GM23338 (cell line): ENCODE data around the gene RAD51B. TPM values are rescaled to one million over a fixed set of nuclear protein-coding genes. Genes with fewer than 3 reads are reported as not detected.

ENCODE experiments used
- ATAC-seq: fragments of 200-7000 bp; cut with Tn5 transposase; 3 replicates; pipeline ENCODE4 v1.9.1; 2020
- DNase-seq: peaks from one replicate; pipeline ENCODE4 v3.0.0-alpha.2; 2015; ENCODE audit warnings: low spot score
- H2AFZ ChIP-seq: fragments of 200-600 bp; sonication (generic); 2 replicates; pipeline ENCODE4 v1.8.0; 2016; ENCODE audit warnings: antibody characterized with exemption, mild to moderate bottlenecking, moderate library complexity
- H3F3A ChIP-seq: fragments of 200-600 bp; sonication (generic); replicated peaks from 2 replicates; pipeline ENCODE4 v1.8.0; 2017; ENCODE audit warnings: antibody characterized with exemption, mixed run types, low read depth
- H3K27ac ChIP-seq: fragments of 200-600 bp; sonication (generic); 2 replicates; pipeline ENCODE4 v1.6.1; 2016; ENCODE audit warnings: low read depth
- H3K27me3 ChIP-seq: fragments of 200-600 bp; sonication (generic); 2 replicates; pipeline ENCODE4 v1.8.0; 2016; ENCODE audit warnings: mild to moderate bottlenecking, mixed run types, moderate library complexity; ENCODE audit not compliant: insufficient read depth
- H3K36me3 ChIP-seq: fragments of 200-600 bp; sonication (generic); 2 replicates; pipeline ENCODE4 v1.8.0; 2016; ENCODE audit warnings: mild to moderate bottlenecking; ENCODE audit not compliant: insufficient read depth
- H3K4me1 ChIP-seq: fragments of 200-600 bp; sonication (generic); 2 replicates; pipeline ENCODE4 v1.8.0; 2016; ENCODE audit warnings: mild to moderate bottlenecking, moderate library complexity; ENCODE audit not compliant: insufficient read depth
- H3K4me2 ChIP-seq: fragments of 200-600 bp; sonication (generic); 2 replicates; pipeline ENCODE4 v1.7.1; 2017; ENCODE audit warnings: mixed run types
- H3K4me3 ChIP-seq: fragments of 200-600 bp; sonication (generic); 2 replicates; pipeline ENCODE4 v1.6.1; 2016; ENCODE audit warnings: mixed run types
- H3K79me2 ChIP-seq: fragments of 200-600 bp; sonication (generic); replicated peaks from 2 replicates; pipeline ENCODE4 v1.8.0; 2017; ENCODE audit warnings: mild to moderate bottlenecking; ENCODE audit not compliant: insufficient read depth
- H3K9me2 ChIP-seq: fragments of 200-600 bp; sonication (generic); 2 replicates; pipeline ENCODE4 v1.8.0; 2017; ENCODE audit not compliant: insufficient read depth
- H4K20me1 ChIP-seq: fragments of 200-600 bp; sonication (generic); replicated peaks from 2 replicates; pipeline ENCODE4 v1.8.0; 2017; ENCODE audit warnings: mild to moderate bottlenecking; ENCODE audit not compliant: insufficient read depth
- H3K27ac Mint-ChIP-seq: 2 replicates; pipeline ENCODE4 v1.8.0; 2020; ENCODE audit warnings: inconsistent platforms, mild to moderate bottlenecking, moderate library complexity, mixed read lengths
- H3K27me3 Mint-ChIP-seq: 3 replicates; pipeline ENCODE4 v1.8.0; 2022; ENCODE audit warnings: low read depth, mild to moderate bottlenecking, moderate library complexity, mixed read lengths, inconsistent platforms; ENCODE audit not compliant: insufficient read depth, poor library complexity
- H3K36me3 Mint-ChIP-seq: 3 replicates; pipeline ENCODE4 v1.8.0; 2021; ENCODE audit warnings: low read depth, mild to moderate bottlenecking, inconsistent platforms, moderate library complexity, mixed read lengths
- H3K4me1 Mint-ChIP-seq: 3 replicates; pipeline ENCODE4 v1.8.0; 2020; ENCODE audit warnings: mild to moderate bottlenecking, inconsistent platforms, mixed read lengths
- H3K4me3 Mint-ChIP-seq: 3 replicates; pipeline ENCODE4 v1.8.0; 2021; ENCODE audit warnings: moderate library complexity, mild to moderate bottlenecking, inconsistent platforms, mixed read lengths
- H3K9me3 Mint-ChIP-seq: 3 replicates; pipeline ENCODE4 v1.8.0; 2020; ENCODE audit warnings: moderate library complexity, mild to moderate bottlenecking, inconsistent platforms, mixed read lengths
- CREB1 ChIP-seq: fragments of 250-450 bp; sonication (Bioruptor Pico); IDR thresholded peaks from 2 replicates; pipeline ENCODE4 v1.5.0; 2020; ENCODE audit warnings: low read depth, mild to moderate bottlenecking, moderate library complexity
- CTCF ChIP-seq, 2 experiments: fragments of 200-600 bp in 1 of 2; sonication (generic) in 1 of 2; conservative IDR thresholded peaks; 2 replicates each; pipeline versions ENCODE4 v1.5.1 to v1.6.1; 2016 to 2017; ENCODE audit warnings: antibody characterized with exemption in 2 of 2, low read depth in 2 of 2, mild to moderate bottlenecking in 2 of 2, moderate library complexity in 1 of 2
- ETS1 ChIP-seq: IDR thresholded peaks from 2 replicates; pipeline ENCODE4 v1.6.1; 2016; ENCODE audit warnings: antibody characterized with exemption
- EZH2 ChIP-seq: fragments of 200-600 bp; sonication (generic); IDR thresholded peaks from one replicate; pipeline ENCODE4 v1.8.0; 2017; ENCODE audit warnings: antibody characterized with exemption, mild to moderate bottlenecking, low read depth; ENCODE audit not compliant: unreplicated experiment
- EZH2phosphoT487 ChIP-seq: fragments of 200-600 bp; sonication (generic); IDR thresholded peaks from one replicate; pipeline ENCODE4 v1.8.1; 2018; ENCODE audit warnings: antibody characterized with exemption; ENCODE audit not compliant: unreplicated experiment
- JUNB ChIP-seq: IDR thresholded peaks from one replicate; pipeline ENCODE4 v1.6.1; 2016; ENCODE audit warnings: antibody characterized with exemption; ENCODE audit not compliant: unreplicated experiment
- NANOG ChIP-seq: IDR thresholded peaks from 2 replicates; pipeline ENCODE4 v1.6.1; 2016; ENCODE audit warnings: antibody characterized with exemption, borderline replicate concordance
- POLR2AphosphoS5 ChIP-seq: IDR thresholded peaks from 2 replicates; pipeline ENCODE4 v1.6.1; 2016; ENCODE audit warnings: antibody characterized with exemption, low read depth
- REST ChIP-seq: IDR thresholded peaks from one replicate; pipeline ENCODE4 v1.6.1; 2018; ENCODE audit warnings: antibody characterized with exemption; ENCODE audit not compliant: unreplicated experiment
- STAT1 ChIP-seq: IDR thresholded peaks from one replicate; pipeline ENCODE4 v1.6.1; 2016; ENCODE audit warnings: antibody characterized with exemption; ENCODE audit not compliant: unreplicated experiment
- ZNF114 ChIP-seq: fragments of 250-450 bp; sonication (Bioruptor Pico); IDR thresholded peaks from 2 replicates; pipeline ENCODE4 v1.5.0; 2020; ENCODE audit warnings: mild to moderate bottlenecking, moderate library complexity
- ZNF331 ChIP-seq: fragments of 250-450 bp; sonication (Bioruptor Pico); IDR thresholded peaks from 2 replicates; pipeline ENCODE4 v1.5.0; 2020; ENCODE audit warnings: low read depth, mild to moderate bottlenecking, moderate library complexity
- ZNF462 ChIP-seq: fragments of 250-450 bp; sonication (Bioruptor Pico); IDR thresholded peaks from 2 replicates; pipeline ENCODE4 v1.5.0; 2020; ENCODE audit warnings: mild to moderate bottlenecking, moderate library complexity
- polyA plus RNA-seq: library from polyadenylated mRNA; unstranded; fragments of >200 nt; fragmentation: Nextera tagmentation; extraction: Ambion mirVana; gene quantifications from 2 replicates; pipeline ENCODE4 v1.2.1, GENCODE V29; 2016
- total RNA-seq: library from RNA; depleted of rRNA; stranded (reverse); fragments of >200 nt; shearing (Covaris generic); gene quantifications from 2 replicates; pipeline ENCODE4 v1.2.3, GENCODE V29; 2014

The RAD51B gene
- total and polyA plus RNA-seq, 2 experiments from 2014 or later = 15.7 to 29.1 TPM

- peak; percentile 30; the same call in 2 of the 3 replicates for ATAC-seq
- H3F3A ChIP-seq = no peaks in the 10 kb centered on the region
- no peak overlapping the region for H3K4me3 ChIP-seq
- no peaks in the 10 kb centered on the region for H3K4me1 ChIP-seq
- Mint-ChIP-seq H3K4me3 (no peak overlapping the region), H3K27ac (no peak overlapping the region), H3K27me3 (peaks cover 8% of the 10 kb centered on the region), H3K36me3 (peaks cover 7% of the 10 kb centered on the region; the same call in 1 of the 3 replicates), H3K4me1 (peaks cover 8% of the 10 kb centered on the region), H3K9me3 (peaks cover 12% of the 10 kb centered on the region)
- H3K79me2 ChIP-seq = no peaks in the 10 kb centered on the region
- H3K4me2 ChIP-seq = no peak overlapping the region
- no peak overlapping the region for H3K27ac ChIP-seq
- no peaks in the 10 kb centered on the region; the same call in none of the 2 replicates for H3K9me2 ChIP-seq
- H4K20me1 ChIP-seq = no peaks in the 10 kb centered on the region
- no peak for DNase-seq
- TF ChIP-seq CREB1 (CRISPR knock-in tag) = no peak
- TF ChIP-seq CTCF (conservative IDR thresholded peaks at IDR 0.05; ENCODE audit: low read depth in 2 of 2) = no peak
- TF ChIP-seq JUNB = no peak
- TF ChIP-seq REST = no peak
- TF ChIP-seq POLR2AphosphoS5 = no peak
- no peak for TF ChIP-seq STAT1
- no peak for TF ChIP-seq ZNF462 (CRISPR knock-in tag)
- no peak for TF ChIP-seq NANOG
- TF ChIP-seq ZNF331 (CRISPR knock-in tag) = no peak
- TF ChIP-seq ETS1 = no peak
- TF ChIP-seq ZNF114 (CRISPR knock-in tag) = no peak
- no peak for TF ChIP-seq EZH2phosphoT487
- TF ChIP-seq EZH2 = no peak
- H3K27me3 ChIP-seq = no peaks in the 10 kb centered on the region
- no peaks in the 10 kb centered on the region for H3K36me3 ChIP-seq
- no peak overlapping the region for H2AFZ ChIP-seq
These were observed 749.6 kb downstream of the RAD51B start for GRCh38 chr14:68568907-68569897.
